BJ (cell line): ENCODE data around the gene MRPS16. TPM values are rescaled to one million over a fixed set of nuclear protein-coding genes. Genes with fewer than 3 reads are reported as not detected.

Experiments used
- CTCF ChIA-PET: fragments of 350-600 bp; formaldehyde crosslinking; extraction: SDS; loops from one replicate; lab custom pipeline; 2021; ENCODE audit warnings: antibody characterized with exemption, inconsistent platforms; lab: Yijun Ruan, JAX
- POLR2A ChIA-PET: fragments of 300-600 bp; sonication (Branson Sonifier 250); formaldehyde crosslinking; extraction: SDS; loops from one replicate; lab custom pipeline; 2021; ENCODE audit warnings: antibody characterized with exemption; lab: Charles Lee
- DNase-seq: peaks from one replicate; pipeline ENCODE4 v3.0.0-alpha.2; 2011; ENCODE audit warnings: low read depth
- H3K27me3 ChIP-seq: 2 replicates; pipeline ENCODE4 v1.6.0; 2011; ENCODE audit warnings: low read length; ENCODE audit not compliant: control insufficient read depth, insufficient read depth
- H3K36me3 ChIP-seq: 2 replicates; pipeline ENCODE4 v1.5.1; 2011; ENCODE audit warnings: low read length; ENCODE audit not compliant: control insufficient read depth, insufficient read depth
- H3K4me3 ChIP-seq: 2 replicates; pipeline ENCODE4 v1.5.1; 2011; ENCODE audit warnings: low read depth, mild to moderate bottlenecking, control low read depth, low read length
- polyA plus RNA-seq: library from polyadenylated mRNA; depleted of rRNA; stranded (reverse); fragments of >200 nt; gene quantifications from 2 replicates; pipeline ENCODE4 v1.2.3, GENCODE V29; 2011
- TF ChIP-seq, protein P1 (sequence below): IDR thresholded peaks from 2 replicates; pipeline ENCODE4 v1.5.1; 2011; ENCODE audit warnings: low read depth, mild to moderate bottlenecking, control low read depth, inconsistent platforms, low read length, moderate library complexity; ENCODE audit not compliant: insufficient read depth

MRPS16 gene
- polyA plus RNA-seq, 1 experiment: 87.9 TPM

DNA sequence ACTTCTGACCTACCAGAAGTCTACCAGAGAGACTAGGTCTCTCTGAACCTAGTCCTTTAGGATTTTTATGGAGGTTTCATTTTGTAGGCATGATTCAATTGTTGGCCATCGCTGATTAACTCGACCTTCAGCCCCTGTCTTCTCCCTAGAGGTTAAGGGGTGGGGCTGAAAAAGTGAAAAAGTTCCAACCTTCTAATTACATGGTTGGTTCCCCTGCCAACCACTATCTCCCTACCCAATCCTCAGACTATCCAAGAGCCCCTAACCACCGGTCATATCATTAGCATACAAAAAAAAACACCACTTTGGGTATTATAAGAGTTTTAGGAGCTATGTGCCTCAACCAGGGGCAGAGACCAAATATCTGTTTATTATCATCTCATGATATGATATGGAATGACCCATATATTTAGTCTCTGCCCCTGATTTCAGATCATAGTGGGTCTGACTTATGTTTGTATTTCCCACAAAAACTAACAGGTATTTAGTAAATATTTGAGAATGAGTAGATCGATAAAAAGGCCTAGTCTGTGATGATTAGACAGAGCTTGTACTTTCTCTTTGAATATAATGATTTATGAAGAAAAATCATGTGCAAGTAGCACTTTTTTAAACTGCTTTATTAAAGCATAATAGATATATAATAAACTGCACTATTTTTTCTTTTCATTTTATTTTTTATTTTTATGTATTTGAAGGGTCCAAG, 41.2 kb downstream of the MRPS16 start:
- no peak for DNase-seq
- TF ChIP-seq, protein P1, sequence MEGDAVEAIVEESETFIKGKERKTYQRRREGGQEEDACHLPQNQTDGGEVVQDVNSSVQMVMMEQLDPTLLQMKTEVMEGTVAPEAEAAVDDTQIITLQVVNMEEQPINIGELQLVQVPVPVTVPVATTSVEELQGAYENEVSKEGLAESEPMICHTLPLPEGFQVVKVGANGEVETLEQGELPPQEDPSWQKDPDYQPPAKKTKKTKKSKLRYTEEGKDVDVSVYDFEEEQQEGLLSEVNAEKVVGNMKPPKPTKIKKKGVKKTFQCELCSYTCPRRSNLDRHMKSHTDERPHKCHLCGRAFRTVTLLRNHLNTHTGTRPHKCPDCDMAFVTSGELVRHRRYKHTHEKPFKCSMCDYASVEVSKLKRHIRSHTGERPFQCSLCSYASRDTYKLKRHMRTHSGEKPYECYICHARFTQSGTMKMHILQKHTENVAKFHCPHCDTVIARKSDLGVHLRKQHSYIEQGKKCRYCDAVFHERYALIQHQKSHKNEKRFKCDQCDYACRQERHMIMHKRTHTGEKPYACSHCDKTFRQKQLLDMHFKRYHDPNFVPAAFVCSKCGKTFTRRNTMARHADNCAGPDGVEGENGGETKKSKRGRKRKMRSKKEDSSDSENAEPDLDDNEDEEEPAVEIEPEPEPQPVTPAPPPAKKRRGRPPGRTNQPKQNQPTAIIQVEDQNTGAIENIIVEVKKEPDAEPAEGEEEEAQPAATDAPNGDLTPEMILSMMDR: no peak

DNA sequence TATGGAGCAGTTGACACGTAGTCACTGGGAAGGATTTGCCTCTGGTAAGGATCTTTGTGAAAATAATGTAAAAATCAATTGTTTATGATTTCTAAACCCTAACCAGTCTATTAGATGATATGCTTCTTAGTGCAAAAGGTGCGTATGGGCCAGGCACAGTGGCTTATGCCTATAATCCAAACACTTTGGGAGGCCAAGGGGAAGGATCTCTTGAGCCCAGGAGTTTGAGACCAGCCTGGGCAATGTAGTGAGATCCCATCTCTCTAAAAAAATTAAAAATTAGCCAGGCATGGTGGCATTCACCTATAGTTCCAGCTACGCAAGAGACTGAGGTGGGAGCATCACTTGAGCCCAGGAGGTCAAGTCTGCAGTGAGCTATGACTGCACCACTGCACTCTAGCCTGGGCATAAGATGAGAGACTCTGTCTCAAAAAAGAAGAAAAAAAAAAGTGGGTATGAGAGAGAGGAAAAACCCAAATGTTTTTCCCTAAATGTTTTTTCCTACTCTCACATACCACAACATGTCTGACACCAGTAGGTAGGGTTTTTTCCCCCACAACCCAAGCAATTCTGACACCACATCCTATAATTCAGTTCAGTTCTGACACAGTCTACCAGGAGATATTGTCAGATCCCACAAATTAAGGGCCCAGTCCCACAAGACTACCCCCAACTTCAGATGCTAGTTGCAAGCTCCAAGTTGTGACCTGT, 41.9 kb downstream of the MRPS16 start:
- H3K4me3 ChIP-seq: no peak overlapping the region
- no peaks in the 10 kb centered on the region for H3K36me3 ChIP-seq
- TF ChIP-seq, protein P1: no peak
- DNase-seq: no peak
- ChIA-PET POLR2A (no interaction called here), CTCF (no interaction called here)
- no peaks in the 10 kb centered on the region for H3K27me3 ChIP-seq

More for the DNA sequence above, 41.2 kb downstream of the MRPS16 start:
- Histone ChIP-seq H3K36me3 (no peaks in the 10 kb centered on the region), H3K27me3 (no peaks in the 10 kb centered on the region), H3K4me3 (no peak overlapping the region)
- CTCF ChIA-PET: no interaction called here
- POLR2A ChIA-PET: no interaction called here

DNA sequence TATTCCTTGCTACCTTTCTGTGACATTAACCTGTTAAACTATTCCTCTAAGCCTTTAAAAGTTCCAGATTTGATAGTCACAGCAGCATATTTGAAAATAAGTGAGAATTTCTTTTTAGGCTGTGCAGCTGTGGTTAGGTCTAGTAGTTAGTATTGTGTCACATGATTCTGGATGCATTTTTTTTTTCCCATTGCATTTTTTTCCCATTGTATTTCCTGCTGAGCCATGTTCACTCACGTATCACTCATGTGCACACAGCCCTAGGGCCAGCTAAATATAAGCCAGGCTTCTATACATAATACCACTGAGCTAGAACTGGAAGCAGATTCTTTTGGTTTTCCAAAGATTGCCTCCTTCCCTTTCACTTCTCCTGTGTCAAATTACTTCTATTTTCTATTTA, 42.7 kb downstream of the MRPS16 start:
- CTCF ChIA-PET: interaction anchor here (0.6 to 1.6 kb wide), 2 partner anchors 12 to 502 kb away, joined by 3 read pairs; no protein-coding TSS in a partner anchor
- peak; percentile 15 for DNase-seq

DNA sequence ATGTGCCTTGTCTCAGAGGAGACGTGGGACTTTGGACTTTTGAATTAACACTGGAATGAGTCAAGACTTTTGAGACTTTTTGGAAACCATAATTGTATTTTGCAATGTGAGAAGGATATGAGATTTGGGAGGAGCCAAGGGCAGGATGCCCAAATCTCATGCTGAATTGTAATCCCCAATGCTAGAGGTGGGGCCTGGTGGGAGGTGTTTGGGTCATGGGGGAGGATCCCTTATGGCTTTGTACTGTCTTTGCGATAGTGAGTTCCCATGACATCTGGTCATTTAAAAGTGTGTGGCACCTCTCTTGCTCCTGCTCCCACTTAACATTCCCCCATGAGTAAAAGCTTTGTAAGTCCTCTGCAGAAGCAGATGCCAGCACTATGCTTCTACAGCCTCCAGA, 44.6 kb downstream of the MRPS16 start:
- no peaks in the 10 kb centered on the region for H3K27me3 ChIP-seq
- no peak overlapping the region for H3K4me3 ChIP-seq
- TF ChIP-seq, protein P1: no peak
- CTCF ChIA-PET: interaction anchor here (1.7 kb wide), 1 partner anchor 10 kb away, joined by 4 read pairs; no protein-coding TSS in a partner anchor
- no peak for DNase-seq
- H3K36me3 ChIP-seq: no peaks in the 10 kb centered on the region
- POLR2A ChIA-PET: no interaction called here

More for the DNA sequence above, 42.7 kb downstream of the MRPS16 start:
- POLR2A ChIA-PET: no interaction called here
- TF ChIP-seq, protein P1: no peak
- Histone ChIP-seq H3K36me3 (no peaks in the 10 kb centered on the region), H3K4me3 (no peak overlapping the region), H3K27me3 (no peaks in the 10 kb centered on the region)

DNA sequence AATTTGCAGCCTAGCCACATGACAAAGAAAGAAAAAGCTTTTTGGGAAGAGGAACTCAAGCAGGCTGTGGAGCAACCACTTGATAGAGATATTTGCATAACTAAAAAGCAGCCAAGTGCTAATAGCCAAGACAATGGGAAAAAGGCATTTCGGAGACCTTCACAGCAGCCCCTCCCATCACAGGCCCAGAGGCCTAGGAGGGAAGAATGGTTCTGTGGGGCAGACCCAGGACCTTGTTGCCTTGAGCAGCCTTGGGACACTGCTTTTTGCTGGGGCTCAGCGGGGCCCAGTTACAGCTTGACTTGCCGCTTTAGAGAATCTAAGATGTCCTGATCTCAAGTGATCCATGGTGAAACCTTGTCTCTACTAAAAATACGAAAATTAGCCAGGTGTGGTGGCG, 46.1 kb downstream of the MRPS16 start:
- CTCF ChIA-PET: interaction anchor here (0.6 kb wide), 1 partner anchor 9 kb away, joined by 3 read pairs; no protein-coding TSS in a partner anchor
- DNase-seq: no peak
- Histone ChIP-seq H3K4me3 (no peak overlapping the region), H3K27me3 (no peaks in the 10 kb centered on the region), H3K36me3 (no peaks in the 10 kb centered on the region)
- POLR2A ChIA-PET: no interaction called here
- TF ChIP-seq, protein P1: no peak
